GM12891 (cell line): ENCODE measurements around the gene BLCAP.

Experiments used
- POLR2AphosphoS5 ChIP-seq: IDR thresholded peaks from 2 replicates; pipeline ENCODE4 v1.6.1; 2011; ENCODE audit warnings: low read depth, low read length, control low read depth
- TAF1 ChIP-seq: IDR thresholded peaks from 2 replicates; pipeline ENCODE4 v1.6.1; 2011; ENCODE audit warnings: low read depth, low read length, control low read depth

- TF ChIP-seq TAF1 (no peak), POLR2AphosphoS5 (no peak)
Observed at GRCh38 chr20:37501940-37502339, 25.7 kb downstream of the BLCAP start.
